GM12878 (cell line): ENCODE results near the gene TAF11L12.

Source experiments
- TARDBP ChIP-seq: IDR thresholded peaks from 2 replicates; pipeline ENCODE4 v1.6.1; 2016; ENCODE audit warnings: borderline replicate concordance
- ZNF24 ChIP-seq: fragments of 450-650 bp; IDR thresholded peaks from 2 replicates; pipeline ENCODE4 v1.6.1; 2017; ENCODE audit warnings: antibody characterized with exemption, mild to moderate bottlenecking

- no peak for TF ChIP-seq TARDBP
- TF ChIP-seq ZNF24, result no peak
Measured at GRCh38 chr5:17604951-17605350, 5.2 kb upstream of the TAF11L12 start.
